Stimulated activated CD4-positive, alpha-beta T cell treated with anti-CD3 and anti-CD28 coated beads, Interleukin-15, amount 100 ng/mL, for 24 hours (primary cell): ENCODE data around the gene USHBP1.
A peak's percentile ranks its signal among the peaks of the same experiment; 100 is the strongest.
"Not testable (repeated sequence)": the region's sequence is repeated elsewhere in the genome, so short reads cannot be mapped to it uniquely, and the experiment has no call there.

Source experiments
- DNase-seq: peaks from one replicate; pipeline ENCODE4 v3.0.0-alpha.2; 2020

The USHBP1 gene

GRCh38 chr19:17295551-17295950 lies 31.0 kb upstream of the USHBP1 start:
- DNase-seq = not testable (repeated sequence)

- DNase-seq = peak; percentile 71
These were observed 29.7 kb upstream of the USHBP1 start for GRCh38 chr19:17294051-17294891.

- no peak for DNase-seq
These were observed 29.1 kb upstream of the USHBP1 start for GRCh38 chr19:17293605-17294004.

- DNase-seq = peak; percentile 86
These were observed 27.9 kb upstream of the USHBP1 start for GRCh38 chr19:17292301-17293074.

- DNase-seq = peak; percentile 83
These were observed 24.9 kb upstream of the USHBP1 start for GRCh38 chr19:17289489-17289888.

GRCh38 chr19:17286752-17287151 lies 22.2 kb upstream of the USHBP1 start:
- DNase-seq = no peak

GRCh38 chr19:17286263-17286662 lies 21.7 kb upstream of the USHBP1 start:
- DNase-seq = no peak

- DNase-seq = no peak
These were observed 21.0 kb upstream of the USHBP1 start for GRCh38 chr19:17285415-17286135.

- no peak for DNase-seq
These were observed 19.0 kb upstream of the USHBP1 start for GRCh38 chr19:17283504-17283996.

GRCh38 chr19:17282488-17283125 lies 18.1 kb upstream of the USHBP1 start:
- peak; percentile 88 for DNase-seq

- DNase-seq = peak; percentile 65
These were observed 17.1 kb upstream of the USHBP1 start, which contains the start of gene ANKLE1 for GRCh38 chr19:17281391-17282304. ANKLE1 (plus strand) TSS chr19:17281901; CDS start chr19:17281921, 20 bp downstream.

- no peak for DNase-seq
These were observed 14.9 kb upstream of the USHBP1 start for GRCh38 chr19:17279436-17279835.

GRCh38 chr19:17275441-17276175 lies 11.1 kb upstream of the USHBP1 start:
- DNase-seq = no peak

GRCh38 chr19:17274892-17275291 lies 10.3 kb upstream of the USHBP1 start:
- DNase-seq = not testable (repeated sequence)

GRCh38 chr19:17268754-17269153 lies 4.2 kb upstream of the USHBP1 start:
- no peak for DNase-seq

- peak; percentile 97 for DNase-seq
These were observed 2.6 kb upstream of the USHBP1 start, which contains the start of gene BABAM1 for GRCh38 chr19:17266975-17267788. BABAM1 (plus strand) TSS chr19:17267443; CDS start chr19:17268807, 1,364 bp downstream.

GRCh38 chr19:17266589-17266974 lies 2.0 kb upstream of the USHBP1 start:
- DNase-seq = no peak

GRCh38 chr19:17266026-17266425 lies 1.5 kb upstream of the USHBP1 start:
- DNase-seq = no peak
